Measurements from ENCODE around the gene NOTCH2NLA. TPM values are rescaled to one million over a fixed set of nuclear protein-coding genes. Genes with fewer than 3 reads are reported as not detected.
"Not testable (repeated sequence)": the region's sequence is repeated elsewhere in the genome, so short reads cannot be mapped to it uniquely, and the experiment has no call there.

NOTCH2NLA gene
- total and polyA plus RNA-seq, 2 of the 13 experiments (the other 11 are each of a cell fraction or from before 2014, with no cell fraction given), result 4.7 to 6.9 TPM

DNA sequence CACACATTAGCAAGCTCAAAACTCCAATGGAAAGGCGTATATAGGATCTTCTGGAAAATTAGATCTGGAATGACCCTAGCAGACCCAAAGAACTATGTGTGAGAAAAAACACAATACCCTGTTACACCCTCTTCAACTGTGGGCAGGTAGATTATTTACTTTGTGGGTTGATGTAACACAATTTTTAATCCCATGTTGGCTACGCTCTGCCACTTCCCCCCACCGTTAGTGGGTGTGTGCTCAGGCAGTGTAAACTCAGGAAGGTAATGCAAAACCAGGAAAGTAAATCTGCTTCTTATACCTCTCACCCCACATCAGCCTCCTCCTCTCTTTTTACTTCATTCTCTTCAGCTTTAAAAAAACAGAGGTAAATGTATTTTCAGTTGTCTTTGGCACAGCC lies 45.3 kb upstream of the NOTCH2NLA start:
- BruUV-seq (replicated peaks); intact Hi-C loops (cut with micrococcal nuclease; ENCODE audit: unreplicated experiment); H3K9ac ChIP-seq (ENCODE audit: insufficient read depth, low read depth, low read length); H4K20me1 ChIP-seq (ENCODE audit: insufficient read depth, low read length); H3K4me2 ChIP-seq (ENCODE audit: low read depth, low read length); H3K4me3 ChIP-seq (replicated peaks in 1 of 3; ENCODE audit: insufficient read depth in 1 of 3, low read depth in 2 of 3, low read length in 3 of 3); FAIRE-seq; POLR2A ChIA-PET; ATAC-seq; DNase-seq (ENCODE audit: low spot score); H3K27me3 ChIP-seq (ENCODE audit: control insufficient read depth in 1 of 2, insufficient read depth in 2 of 2, low read length in 2 of 2); H3K4me1 ChIP-seq (ENCODE audit: insufficient read depth, low read length); in situ Hi-C loops (cut with HindIII; ENCODE audit: extremely low pct_ligation_motif_present, low pct_unique_long_range_greater_than_20kb); H3K27ac ChIP-seq (ENCODE audit: extremely low read length, insufficient read depth, low read length); H3K79me2 ChIP-seq (ENCODE audit: insufficient read depth, low read length); H2AFZ ChIP-seq (ENCODE audit: low read length); H3K9me3 ChIP-seq (ENCODE audit: low read length); CTCF ChIA-PET (ENCODE audit: low intra/inter-chr PET ratio, low total read pairs); H3K36me3 ChIP-seq (replicated peaks in 1 of 2; ENCODE audit: control insufficient read depth in 1 of 2, insufficient read depth in 2 of 2, low read length in 2 of 2): not testable (repeated sequence)
- WGBS (ENCODE audit: low lambda C conversion rate), result no CpG with 5 or more reads among the region's 3 CpGs

DNA sequence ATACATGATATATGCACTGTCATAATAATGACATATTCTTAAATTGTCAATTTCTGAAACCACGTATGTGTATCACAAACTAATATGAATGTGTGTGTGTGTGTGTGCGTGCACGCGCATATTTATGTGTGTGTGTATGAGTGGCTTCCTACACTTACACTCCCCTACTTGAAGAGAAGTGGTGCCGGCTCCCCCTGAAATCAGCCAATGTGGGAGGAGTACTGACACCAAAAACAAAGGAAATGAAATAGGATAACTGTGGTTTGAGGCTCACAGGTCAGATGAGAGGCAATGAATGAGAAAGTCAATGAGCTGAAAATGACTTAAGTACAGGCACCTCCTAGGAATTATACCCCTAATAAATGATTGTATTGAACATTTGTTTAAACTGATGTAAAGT lies 44.4 kb upstream of the NOTCH2NLA start:
- POLR2A ChIA-PET; DNase-seq (ENCODE audit: low spot score); H4K20me1 ChIP-seq (ENCODE audit: insufficient read depth, low read length); intact Hi-C loops (cut with micrococcal nuclease; ENCODE audit: unreplicated experiment); CTCF ChIA-PET (ENCODE audit: low intra/inter-chr PET ratio, low total read pairs); in situ Hi-C loops (cut with HindIII; ENCODE audit: extremely low pct_ligation_motif_present, low pct_unique_long_range_greater_than_20kb); H3K4me1 ChIP-seq (ENCODE audit: insufficient read depth, low read length); FAIRE-seq; H3K27ac ChIP-seq (ENCODE audit: extremely low read length, insufficient read depth, low read length); H3K4me2 ChIP-seq (ENCODE audit: low read depth, low read length); BruUV-seq (replicated peaks); H3K27me3 ChIP-seq (ENCODE audit: control insufficient read depth in 1 of 2, insufficient read depth in 2 of 2, low read length in 2 of 2); ATAC-seq; H2AFZ ChIP-seq (ENCODE audit: low read length); H3K9me3 ChIP-seq (ENCODE audit: low read length); H3K4me3 ChIP-seq (replicated peaks in 1 of 3; ENCODE audit: insufficient read depth in 1 of 3, low read depth in 2 of 3, low read length in 3 of 3); H3K36me3 ChIP-seq (replicated peaks in 1 of 2; ENCODE audit: control insufficient read depth in 1 of 2, insufficient read depth in 2 of 2, low read length in 2 of 2); H3K9ac ChIP-seq (ENCODE audit: insufficient read depth, low read depth, low read length); H3K79me2 ChIP-seq (ENCODE audit: insufficient read depth, low read length): not testable (repeated sequence)
- WGBS (ENCODE audit: low lambda C conversion rate), result no CpG with 5 or more reads among the region's 5 CpGs

DNA sequence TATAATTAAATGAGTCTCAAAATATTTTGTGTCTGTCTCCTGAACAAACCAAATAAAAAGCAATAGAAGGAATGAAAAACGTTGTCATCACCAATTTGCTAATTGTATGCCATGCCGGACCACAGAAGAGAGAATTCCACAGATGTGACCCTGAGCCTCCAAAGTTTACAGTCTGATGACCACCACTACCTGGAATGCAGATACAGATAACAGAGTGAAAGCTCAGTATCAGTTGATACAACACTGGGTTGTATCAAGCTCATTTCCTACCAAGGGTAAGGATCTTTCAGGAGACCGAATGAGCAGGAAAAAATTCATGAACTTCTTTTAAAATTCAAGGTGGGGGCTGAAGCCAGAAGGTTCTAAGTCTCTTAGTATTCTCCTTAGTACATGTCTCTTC lies 43.9 kb upstream of the NOTCH2NLA start:
- intact Hi-C loops (cut with micrococcal nuclease; ENCODE audit: unreplicated experiment); FAIRE-seq: not testable (repeated sequence)
- ATAC-seq, result peak; percentile 93

DNA sequence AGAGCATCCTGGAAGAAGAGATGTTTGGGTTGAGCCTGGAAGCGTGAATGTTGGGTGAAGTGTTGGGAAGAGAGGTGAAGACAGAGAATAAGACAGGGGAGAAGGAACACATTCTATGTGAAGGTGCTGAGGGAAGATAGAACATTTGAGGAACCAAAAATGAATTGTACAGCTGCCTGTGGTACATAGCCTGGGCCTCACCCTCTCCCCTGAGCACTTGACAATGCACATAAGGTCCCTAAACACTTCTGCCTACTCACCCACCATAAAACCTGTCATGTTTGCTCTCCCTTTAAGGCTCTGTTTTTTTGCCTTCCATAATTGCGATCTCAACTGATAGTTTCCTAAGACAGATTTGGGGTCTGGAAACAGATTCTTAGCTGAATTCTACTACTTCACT lies 43.2 kb upstream of the NOTCH2NLA start:
- in situ Hi-C loops (cut with HindIII; ENCODE audit: extremely low pct_ligation_motif_present, low pct_unique_long_range_greater_than_20kb); H2AFZ ChIP-seq (ENCODE audit: low read length); H3K4me1 ChIP-seq (ENCODE audit: insufficient read depth, low read length); DNase-seq (ENCODE audit: low spot score); H4K20me1 ChIP-seq (ENCODE audit: insufficient read depth, low read length); H3K27me3 ChIP-seq (ENCODE audit: control insufficient read depth in 1 of 2, insufficient read depth in 2 of 2, low read length in 2 of 2); BruUV-seq (replicated peaks); H3K27ac ChIP-seq (ENCODE audit: extremely low read length, insufficient read depth, low read length); H3K79me2 ChIP-seq (ENCODE audit: insufficient read depth, low read length); H3K36me3 ChIP-seq (replicated peaks in 1 of 2; ENCODE audit: control insufficient read depth in 1 of 2, insufficient read depth in 2 of 2, low read length in 2 of 2); H3K9me3 ChIP-seq (ENCODE audit: low read length); CTCF ChIA-PET (ENCODE audit: low intra/inter-chr PET ratio, low total read pairs); H3K9ac ChIP-seq (ENCODE audit: insufficient read depth, low read depth, low read length); H3K4me3 ChIP-seq (replicated peaks in 1 of 3; ENCODE audit: insufficient read depth in 1 of 3, low read depth in 2 of 3, low read length in 3 of 3); H3K4me2 ChIP-seq (ENCODE audit: low read depth, low read length); ATAC-seq; POLR2A ChIA-PET; FAIRE-seq; intact Hi-C loops (cut with micrococcal nuclease; ENCODE audit: unreplicated experiment): not testable (repeated sequence)
- no CpG with 5 or more reads among the region's 2 CpGs for WGBS (ENCODE audit: low lambda C conversion rate)

More for the DNA sequence above, 43.9 kb upstream of the NOTCH2NLA start:
- DNase-seq (ENCODE audit: low spot score); H3K9ac ChIP-seq (ENCODE audit: insufficient read depth, low read depth, low read length); H3K4me1 ChIP-seq (ENCODE audit: insufficient read depth, low read length); H3K4me2 ChIP-seq (ENCODE audit: low read depth, low read length); H3K27ac ChIP-seq (ENCODE audit: extremely low read length, insufficient read depth, low read length); BruUV-seq (replicated peaks); H3K36me3 ChIP-seq (replicated peaks in 1 of 2; ENCODE audit: control insufficient read depth in 1 of 2, insufficient read depth in 2 of 2, low read length in 2 of 2); H3K4me3 ChIP-seq (replicated peaks in 1 of 3; ENCODE audit: insufficient read depth in 1 of 3, low read depth in 2 of 3, low read length in 3 of 3); POLR2A ChIA-PET; H3K9me3 ChIP-seq (ENCODE audit: low read length); H3K27me3 ChIP-seq (ENCODE audit: control insufficient read depth in 1 of 2, insufficient read depth in 2 of 2, low read length in 2 of 2); H2AFZ ChIP-seq (ENCODE audit: low read length); H3K79me2 ChIP-seq (ENCODE audit: insufficient read depth, low read length); H4K20me1 ChIP-seq (ENCODE audit: insufficient read depth, low read length); in situ Hi-C loops (cut with HindIII; ENCODE audit: extremely low pct_ligation_motif_present, low pct_unique_long_range_greater_than_20kb); CTCF ChIA-PET (ENCODE audit: low intra/inter-chr PET ratio, low total read pairs): not testable (repeated sequence)
- WGBS (ENCODE audit: low lambda C conversion rate), result no CpG with 5 or more reads among the region's 3 CpGs
